Activated effector memory CD4-positive, alpha-beta T cell treated with anti-CD3 and anti-CD28 coated beads, Interleukin-2, amount 50 U/mL, for 16 hours (primary cell): ENCODE data around the gene ACOXL.

ENCODE experiments used
- DNase-seq: peaks from one replicate; pipeline ENCODE4 v3.0.0-alpha.2; 2020

Gene ACOXL

DNA sequence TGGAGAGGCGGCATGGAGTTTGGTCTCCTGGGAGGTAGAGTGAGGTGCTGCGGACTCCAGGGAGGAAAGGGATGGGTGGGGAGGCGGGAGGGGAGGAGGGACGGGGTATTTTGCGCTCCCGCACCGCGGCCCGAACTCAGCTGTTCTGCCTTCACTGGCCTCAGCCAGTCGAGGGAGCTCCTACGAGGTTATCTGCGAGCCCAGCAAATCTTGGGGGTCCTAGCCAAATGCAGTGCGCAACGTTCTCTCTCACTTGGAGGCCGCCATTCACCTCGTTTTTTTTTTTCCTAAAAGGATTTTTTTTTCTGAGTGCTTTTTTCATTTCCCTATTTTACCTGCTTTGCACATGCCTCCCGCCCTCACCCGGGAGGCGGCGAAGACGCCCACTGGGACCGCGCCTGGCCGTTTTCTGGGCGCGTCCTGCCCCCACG, 387.5 kb downstream of the ACOXL start:
- no peak for DNase-seq

DNA sequence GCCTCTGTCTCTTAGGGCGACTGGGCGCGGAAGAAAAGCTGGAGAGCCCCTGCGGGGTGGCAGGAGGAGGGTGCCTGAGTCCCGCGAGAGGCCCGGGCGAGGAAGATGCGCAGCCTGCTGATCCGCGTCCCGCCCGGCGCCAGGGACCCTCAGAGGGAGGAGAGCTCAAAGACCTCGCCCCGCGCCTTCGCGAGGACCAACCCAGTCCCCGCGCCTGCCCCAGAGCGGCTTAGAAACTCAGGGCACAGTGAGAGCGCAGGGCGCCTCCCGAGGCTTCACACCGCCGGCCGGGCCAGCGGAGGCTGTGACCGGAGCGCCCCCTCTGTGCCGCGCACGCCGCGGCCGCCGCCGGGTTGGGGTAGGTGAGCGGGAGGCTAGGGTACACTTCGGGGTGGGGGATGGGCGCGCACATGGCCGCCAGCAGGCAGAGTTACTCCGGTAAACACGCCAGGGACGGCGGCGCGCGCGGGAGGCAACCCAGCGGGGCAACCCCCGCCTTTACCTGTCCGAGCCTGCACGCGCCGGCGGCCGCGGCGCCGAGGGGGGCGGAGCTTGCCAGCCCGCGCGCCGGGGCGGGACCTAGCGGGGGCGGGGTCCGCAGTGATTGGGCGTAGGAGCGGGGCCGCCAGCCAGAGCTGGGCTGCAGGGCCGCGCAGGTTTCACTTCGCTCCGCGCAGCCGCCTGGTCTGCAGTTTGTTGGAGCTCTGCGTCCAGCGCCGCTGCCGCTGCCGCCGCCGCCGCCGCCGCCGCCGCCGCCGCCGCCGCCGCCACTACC, 388.1 kb downstream of the ACOXL start, which contains the start of gene BCL2L11:
Gene BCL2L11, plus strand, starts transcription at position 662 of the 775 bp plus-strand sequence. CDS start 2,832 bp downstream, outside the sequence.
- peak; percentile 96 for DNase-seq

DNA sequence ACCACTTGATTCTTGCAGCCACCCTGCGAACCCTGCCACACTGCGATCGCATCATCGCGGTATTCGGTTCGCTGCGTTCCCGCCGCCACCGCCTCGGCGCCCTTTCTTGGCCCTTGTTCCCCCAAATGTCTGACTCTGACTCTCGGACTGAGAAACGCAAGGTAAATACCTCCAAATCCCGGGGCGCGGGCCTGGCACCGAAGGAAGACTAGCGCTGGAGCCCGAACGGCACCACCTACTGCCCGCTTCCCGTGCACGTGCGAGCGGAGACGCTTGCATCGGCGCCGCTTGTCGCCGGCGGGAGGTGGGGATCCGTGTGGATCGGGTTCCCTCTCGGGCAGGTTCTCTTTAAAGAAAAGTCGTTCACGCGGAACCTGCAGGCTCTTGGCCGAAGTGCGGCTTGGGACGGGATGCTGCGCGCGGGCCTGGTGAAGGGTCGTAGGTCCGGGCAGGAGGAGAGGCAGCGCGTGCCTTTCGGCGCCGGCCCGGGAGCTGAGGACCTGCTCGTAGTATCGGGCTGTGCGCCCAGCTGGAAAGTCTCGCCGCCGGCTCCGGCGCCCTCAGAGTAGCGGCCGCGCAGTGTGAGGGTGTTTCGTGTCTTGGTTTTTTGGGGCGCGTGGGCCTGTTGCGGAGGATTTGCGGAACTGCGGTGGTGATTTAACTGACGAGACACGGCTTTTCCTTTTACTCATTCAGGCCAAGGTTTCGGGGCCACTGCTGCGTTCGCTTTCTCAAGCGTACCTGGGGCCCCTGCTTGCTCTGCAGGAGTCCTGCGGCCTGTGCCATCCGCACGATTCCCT, 388.9 kb downstream of the ACOXL start:
- DNase-seq, result peak; percentile 81

DNA sequence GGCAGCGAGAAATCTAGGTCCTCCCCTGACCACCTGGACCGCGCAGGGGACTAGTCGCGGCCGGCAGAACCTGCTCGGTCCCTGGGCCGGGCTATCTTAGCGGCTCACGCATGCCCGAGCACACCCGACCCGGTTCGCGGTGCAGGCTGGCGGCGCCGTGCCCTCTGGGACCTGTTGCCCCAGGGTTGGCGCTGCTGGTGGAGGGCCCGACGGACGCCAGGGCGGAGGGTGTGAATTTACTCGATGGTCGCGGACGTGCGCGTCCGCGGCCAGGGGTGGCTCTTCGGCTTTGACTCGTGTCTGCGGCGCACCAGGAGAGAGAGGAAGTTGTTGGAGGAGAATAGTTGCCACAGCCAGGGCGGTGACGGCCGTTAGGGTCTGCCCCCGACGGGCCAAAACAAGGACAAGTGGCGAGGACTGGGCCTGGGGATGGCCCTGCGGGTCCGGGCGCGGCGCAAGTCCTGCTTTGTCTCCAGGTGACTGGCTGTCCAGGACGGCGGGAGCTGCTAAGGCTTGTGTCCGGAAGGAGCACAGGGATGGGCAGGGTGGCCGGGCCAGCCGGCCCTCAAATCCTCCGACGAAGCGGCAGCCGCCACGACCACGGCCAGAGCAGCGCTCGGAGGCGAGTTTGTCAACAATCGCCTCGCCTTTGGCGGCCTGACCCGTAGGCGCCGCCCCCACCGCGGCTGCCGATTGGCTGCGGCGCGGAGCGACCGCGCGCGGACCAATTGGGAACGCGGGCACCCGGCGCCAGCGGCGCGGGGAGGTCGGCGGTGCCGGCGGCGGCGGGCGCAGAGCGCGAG, 389.7 kb downstream of the ACOXL start:
- peak; percentile 93 for DNase-seq

DNA sequence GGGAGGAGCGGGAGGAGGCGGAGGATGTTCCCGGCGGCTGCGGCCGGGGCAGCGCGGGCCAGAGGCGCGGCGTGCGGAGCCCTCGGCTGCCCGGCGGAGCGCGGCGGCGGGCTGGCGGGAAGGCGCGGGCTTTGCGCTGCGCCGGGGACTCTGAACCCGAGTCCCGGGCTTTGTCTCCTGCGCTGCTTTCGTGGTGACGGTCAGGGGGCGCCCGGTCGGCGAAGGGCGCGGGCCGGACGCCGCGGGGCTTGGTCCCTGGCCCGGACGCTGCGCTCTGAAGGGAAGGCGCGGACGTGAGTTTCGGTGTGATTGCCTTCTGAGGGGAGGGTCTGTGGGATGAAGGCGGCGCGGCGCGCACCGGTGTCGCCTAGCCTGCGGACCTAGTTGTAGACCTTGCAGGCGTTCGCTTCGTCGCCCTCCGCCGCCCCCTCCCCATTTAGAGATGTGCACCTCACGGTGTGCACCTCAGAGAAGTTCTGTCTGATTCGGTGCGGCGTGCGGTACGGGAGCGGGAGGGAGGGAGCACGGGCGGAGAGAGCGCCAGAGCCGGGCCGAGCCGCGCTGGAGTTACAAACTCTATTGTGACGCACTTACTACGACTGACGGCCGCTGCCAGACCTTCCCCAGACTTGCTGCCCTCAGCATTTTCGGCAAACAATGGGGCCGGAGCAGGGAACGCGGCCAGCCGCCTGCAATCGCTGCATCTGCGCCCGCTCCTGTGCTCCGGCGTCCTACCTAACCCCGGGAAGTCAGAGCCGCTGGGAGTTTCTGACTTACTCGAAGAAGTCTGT, 390.5 kb downstream of the ACOXL start:
- DNase-seq, result peak; percentile 73

DNA sequence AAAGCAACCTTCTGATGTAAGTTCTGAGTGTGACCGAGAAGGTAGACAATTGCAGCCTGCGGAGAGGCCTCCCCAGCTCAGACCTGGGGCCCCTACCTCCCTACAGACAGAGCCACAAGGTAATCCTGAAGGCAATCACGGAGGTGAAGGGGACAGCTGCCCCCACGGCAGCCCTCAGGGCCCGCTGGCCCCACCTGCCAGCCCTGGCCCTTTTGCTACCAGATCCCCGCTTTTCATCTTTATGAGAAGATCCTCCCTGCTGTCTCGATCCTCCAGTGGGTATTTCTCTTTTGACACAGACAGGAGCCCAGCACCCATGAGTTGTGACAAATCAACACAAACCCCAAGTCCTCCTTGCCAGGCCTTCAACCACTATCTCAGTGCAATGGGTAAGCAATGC, 391.4 kb downstream of the ACOXL start:
- no peak for DNase-seq

DNA sequence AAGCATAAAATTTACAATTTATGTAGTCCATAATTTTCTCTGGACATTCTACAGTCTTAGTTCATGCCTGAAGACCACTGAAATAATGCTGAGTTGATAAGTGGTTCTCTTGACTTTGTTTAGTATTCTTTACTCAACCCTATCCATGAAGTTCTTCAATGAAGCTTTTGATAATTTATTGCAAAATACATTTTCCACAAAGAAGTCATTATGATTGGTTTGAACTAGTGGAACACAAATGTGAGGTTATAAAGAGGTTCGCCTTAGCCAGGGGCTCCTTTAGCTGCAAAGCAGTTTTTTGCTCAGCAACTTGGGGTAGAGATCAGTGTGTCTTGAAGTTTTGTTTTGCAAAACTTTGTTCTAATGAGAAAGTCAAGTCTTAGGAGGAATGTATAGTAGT, 394.2 kb downstream of the ACOXL start:
- no peak for DNase-seq

DNA sequence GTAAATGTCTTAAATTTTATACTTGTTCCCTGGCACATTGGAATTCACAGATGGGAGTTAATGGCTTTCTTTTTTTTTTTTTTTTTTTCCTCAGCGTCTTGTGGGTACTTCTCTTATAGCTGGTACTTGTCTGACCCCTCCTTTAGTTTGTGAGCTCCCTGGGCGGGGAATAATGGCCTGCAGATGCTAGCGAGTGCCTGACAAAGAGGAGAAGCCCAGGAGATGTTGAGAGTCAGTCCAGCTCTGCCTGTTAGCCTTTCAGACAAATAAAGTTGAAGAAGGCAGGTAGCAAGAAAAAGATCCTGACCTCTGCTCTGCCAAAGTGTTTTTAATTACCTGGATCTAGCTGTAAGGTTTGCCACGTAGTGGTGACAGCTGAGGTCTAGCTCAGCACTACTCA, 395.0 kb downstream of the ACOXL start:
- DNase-seq, result no peak

DNA sequence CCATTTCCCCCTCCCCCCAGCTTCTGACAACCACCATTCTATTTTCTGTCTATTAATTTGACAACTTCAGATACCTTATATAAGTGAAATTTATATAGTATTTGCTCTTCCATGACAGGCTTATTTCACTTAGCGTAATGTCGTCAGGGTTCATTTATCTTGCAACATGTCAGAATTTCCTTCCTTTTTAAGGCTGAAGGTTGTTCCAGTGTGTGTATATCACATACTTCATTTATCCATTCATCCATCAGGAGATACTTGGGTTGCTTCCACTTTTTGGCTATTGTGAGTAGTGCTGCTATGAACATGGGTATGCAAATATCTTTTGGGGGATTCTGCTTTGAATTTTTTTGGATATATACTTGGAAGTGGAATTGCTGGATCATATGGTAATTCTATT, 395.7 kb downstream of the ACOXL start:
- DNase-seq, result no peak

DNA sequence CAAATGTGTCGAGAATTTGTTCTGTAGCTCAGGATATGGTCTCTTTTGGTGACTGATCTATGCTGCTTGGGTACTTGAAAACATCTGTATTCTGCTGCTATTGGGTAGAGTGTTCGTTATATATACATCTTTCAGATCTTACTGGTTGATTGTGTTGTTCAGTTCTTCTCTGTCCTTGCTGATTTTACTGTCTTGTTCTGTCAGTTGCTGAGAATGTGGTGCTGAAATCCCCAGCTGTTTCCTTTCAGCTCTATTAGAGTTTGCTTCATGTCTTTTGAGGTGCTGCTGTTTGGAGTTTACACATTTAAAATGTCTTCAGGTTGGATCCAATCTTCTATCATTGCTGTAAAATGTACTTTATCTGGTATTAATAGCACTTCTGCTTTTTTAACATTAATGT, 401.2 kb downstream of the ACOXL start:
- DNase-seq, result no peak

DNA sequence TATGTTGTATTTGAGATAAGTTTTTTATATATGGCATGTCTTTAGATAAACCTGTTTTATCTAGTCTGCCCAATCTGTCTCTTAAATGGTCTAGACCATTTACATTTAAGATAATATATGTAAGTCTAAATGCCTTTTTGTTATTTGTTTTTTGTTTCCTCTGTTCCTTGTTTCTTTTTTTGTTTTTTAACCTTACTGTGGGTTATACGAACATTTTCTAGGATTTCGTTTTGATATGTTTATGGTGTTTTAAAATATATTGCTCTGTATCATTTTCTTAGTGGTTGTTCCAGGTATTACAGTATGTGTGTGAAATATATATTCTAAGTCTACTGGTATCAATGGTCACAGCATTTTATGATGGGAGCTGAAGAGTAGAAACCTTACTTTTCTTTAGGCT, 401.7 kb downstream of the ACOXL start:
- no peak for DNase-seq

DNA sequence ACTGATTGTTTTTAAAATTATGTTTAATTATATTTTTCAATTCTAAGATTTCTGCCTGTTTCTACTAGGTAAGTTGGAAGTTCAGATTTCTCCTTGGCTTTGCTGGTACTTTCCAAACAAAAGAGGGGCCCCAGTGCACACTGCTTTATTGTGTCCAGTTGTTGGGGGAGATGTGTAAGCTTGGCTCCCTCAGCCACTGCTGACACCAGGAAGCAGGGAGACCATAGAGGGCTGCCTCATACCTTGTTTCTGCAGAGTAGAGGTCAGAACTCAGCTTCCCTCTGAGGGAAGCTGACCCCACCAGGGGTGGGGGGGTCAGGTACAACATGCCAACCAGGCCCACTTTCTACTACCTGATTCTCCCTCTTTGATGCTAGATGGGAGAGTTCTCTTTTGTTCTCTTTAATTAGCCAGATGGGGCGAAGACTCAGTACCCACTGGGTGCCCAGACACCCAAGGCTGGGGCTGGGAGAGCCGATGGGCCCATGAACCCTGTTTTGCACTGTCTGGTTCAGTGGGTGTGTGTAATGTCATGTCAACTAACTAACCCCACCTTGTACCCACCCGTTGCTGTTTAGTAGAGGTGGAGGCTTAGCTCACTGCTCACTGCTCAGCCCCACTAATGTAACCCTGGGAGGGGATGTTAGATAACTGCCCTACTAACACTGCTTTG, 403.0 kb downstream of the ACOXL start:
- no peak for DNase-seq

DNA sequence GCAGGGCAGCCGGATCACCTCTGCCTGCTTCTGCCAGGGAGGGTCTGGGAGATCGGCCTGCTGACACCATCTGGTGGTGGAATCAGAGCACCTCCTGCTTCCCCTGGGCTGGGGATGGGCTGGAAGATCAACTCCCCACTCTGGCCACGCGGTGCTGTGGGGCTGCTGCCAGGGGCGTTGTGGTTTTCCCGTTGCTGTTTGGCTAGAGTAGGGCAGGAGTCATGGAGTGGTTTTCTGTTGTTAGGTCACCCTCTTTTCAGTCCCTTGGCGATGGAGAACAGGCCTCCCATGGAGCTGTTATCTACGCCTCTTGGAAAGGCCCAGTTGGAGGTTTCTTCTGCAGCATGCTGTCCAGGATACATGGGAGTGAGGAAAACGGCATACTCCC, 403.5 kb downstream of the ACOXL start:
- DNase-seq, result no peak

DNA sequence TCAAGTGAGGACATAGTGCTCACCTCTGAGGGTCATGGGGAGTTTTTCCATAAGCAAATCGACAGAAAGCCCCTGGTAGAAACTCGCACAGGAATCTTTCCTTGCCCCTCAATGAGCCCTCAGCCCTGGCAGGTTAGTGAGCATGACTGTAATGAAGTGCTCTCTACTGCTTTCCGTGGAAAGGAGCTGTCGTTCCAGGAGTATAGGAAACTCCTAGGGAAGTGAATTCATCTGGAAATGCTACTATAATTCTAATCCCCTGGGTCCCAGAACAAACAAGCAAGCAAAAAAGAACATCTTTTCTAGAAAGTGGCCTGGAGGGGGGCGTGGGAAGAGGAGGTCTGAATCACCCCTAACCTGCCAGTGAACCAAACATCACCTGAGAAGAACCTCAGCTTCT, 406.5 kb downstream of the ACOXL start:
- no peak for DNase-seq

DNA sequence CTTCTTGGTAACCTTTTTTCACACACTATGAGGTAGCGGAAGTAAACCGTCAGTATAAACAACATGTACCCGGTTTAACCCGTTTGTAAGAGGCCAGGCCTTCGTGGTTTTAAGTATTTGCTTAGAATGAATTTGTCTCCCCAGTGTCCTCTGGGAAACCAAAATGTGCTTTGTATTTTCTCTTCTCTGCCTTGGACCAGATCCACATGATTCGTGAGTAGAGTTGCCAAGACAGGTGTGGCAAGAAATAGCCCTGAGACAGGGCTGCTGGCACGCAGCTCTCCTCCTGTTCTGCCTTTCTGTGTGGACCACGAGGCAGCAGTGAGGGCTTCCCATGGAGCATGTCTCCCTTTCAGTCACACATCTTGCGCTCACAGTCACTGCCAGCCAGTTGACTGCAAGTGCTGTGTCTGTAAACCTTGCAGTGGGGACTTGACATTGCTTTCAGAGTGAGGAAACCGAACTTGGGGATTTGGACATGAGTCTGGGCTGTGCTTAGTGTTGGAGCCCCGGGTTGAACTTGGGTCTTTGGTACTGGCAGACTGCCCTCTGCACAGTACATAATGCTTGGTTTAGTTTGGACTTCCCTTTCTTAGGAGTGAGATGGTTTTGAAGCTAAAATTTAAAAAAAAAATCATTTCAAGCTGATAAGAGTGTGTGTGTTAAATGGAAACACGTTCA, 407.4 kb downstream of the ACOXL start:
- DNase-seq, result no peak

DNA sequence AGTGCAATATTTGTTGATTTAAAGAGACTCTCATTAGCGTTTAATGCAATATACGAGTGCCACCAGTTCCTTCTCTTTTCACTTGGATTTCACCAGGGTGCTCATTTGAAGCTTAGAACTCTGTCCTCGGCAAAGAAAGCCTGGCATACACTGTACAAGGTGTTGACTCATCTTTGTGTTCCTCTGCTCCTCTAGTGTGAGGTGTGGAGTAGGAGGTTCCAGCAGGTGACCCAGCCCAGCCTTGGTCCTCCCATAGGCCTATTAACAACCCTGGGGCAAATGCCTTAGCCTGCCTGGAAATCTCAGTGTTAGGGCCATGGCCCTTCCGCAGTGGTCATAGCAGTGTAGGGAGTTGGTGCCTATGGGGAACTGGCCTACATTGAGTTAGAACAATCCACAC, 408.4 kb downstream of the ACOXL start:
- DNase-seq, result no peak

DNA sequence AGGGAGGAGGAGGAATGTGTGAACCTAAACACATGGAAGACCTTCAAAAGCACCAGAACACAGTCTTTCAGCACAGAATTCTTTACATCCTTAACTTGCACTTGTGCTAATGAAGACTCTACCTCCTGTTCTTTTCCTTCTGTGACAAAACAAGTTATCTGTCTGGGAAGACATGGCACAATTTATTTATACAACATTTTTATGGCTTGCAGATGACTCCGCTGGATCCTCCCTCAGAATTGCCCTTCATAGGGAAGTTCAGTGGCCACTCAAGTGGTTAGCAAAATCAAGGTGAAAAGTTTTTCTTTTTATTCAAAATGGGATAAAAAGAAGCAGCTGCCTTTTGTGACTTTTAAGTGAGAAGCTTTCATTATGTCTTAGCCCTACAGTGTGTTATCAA, 409.7 kb downstream of the ACOXL start:
- DNase-seq, result no peak

DNA sequence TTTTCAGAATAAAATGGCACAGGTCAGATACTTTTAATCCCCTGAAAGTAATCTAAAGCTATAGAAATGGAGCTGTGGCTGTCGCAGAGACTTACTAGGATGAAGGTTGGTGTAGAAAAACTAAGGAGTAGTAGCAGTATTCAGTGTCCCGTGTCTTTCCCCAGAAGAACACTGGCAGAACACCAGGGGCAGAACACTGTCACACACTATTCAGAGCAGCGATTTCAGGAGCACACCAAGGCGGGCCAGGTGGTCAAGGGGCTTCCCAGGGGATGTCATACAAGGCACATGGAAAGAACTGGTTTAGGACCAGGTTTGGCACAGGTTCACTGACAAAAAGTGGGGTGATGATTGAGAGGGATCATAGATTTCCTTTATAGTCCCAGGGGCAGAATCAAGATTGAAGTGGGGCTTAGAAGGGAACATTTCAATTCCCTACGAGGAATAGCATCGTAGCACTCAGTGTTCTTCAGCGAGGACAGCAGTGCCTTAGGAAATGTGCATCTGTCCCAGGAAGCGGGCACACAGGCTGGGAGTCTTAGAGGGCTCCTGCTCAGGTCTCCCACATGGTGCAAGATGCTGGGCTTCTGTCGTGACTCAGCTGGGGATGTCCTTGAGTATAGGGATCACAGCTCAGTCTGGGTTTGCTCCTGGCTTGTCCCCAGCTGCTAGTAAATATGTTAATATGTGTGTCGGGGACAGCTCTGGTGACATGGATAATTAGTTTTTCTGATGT, 410.9 kb downstream of the ACOXL start:
- no peak for DNase-seq

DNA sequence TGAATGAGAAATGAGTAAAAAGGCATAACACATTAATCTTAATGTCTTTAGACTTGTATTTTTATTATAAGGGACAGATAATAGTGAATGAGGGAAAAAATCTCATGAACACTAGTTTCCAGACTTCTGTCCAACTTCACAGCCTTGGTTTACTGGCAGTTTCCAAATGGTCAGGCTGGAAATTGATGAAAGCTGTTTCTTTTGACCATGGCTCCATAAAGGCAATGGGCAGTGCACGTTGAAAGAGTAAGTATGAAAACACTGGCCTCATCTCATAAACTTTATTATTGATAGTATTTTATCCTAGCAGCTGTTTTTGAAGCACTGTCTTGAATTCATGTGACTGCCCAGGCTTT, 411.4 kb downstream of the ACOXL start:
- DNase-seq, result no peak

DNA sequence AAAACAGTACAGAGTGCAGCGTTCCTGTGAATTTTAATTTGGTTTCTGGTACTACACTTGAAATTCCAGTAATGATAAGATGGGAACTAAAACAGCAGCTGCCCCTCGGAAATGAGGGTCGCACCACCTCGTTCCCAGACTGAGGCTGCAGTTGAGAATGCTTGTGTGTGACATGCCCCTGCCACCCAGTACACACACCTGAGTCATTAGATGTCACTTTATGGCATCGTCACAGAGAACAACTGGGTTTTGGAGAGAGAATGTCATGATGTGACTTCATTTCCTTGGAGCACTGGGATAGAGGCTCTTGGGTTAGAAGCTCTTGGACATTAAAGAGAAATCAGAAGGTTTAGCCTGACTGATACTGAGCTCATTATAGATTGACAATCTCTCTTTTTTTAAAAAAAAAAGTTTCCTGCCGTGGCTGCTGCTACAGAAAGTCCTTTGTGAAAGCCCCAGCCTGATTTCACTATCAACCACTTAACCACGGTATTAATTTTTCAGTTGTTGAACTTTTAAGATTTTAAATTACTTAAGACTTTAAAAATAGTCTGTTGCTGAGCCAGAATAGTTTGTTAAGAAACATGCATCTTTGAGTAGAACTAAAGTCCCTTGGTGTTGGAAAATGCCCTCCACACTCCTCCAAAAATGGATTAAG, 412.9 kb downstream of the ACOXL start:
- no peak for DNase-seq
